IPS-18c (cell line): ENCODE data around the gene BICD2.

Experiments used
- H3K4me3 ChIP-seq: 2 replicates; pipeline ENCODE4 v1.7.0; 2013; ENCODE audit warnings: low read depth, mild to moderate bottlenecking, low read length, moderate library complexity; ENCODE audit not compliant: insufficient read depth
- H3K9me3 ChIP-seq: one replicate; pipeline ENCODE4 v1.6.1; 2013; ENCODE audit warnings: mild to moderate bottlenecking, low read length, moderate library complexity; ENCODE audit not compliant: control insufficient read depth, insufficient read depth

BICD2 gene

DNA sequence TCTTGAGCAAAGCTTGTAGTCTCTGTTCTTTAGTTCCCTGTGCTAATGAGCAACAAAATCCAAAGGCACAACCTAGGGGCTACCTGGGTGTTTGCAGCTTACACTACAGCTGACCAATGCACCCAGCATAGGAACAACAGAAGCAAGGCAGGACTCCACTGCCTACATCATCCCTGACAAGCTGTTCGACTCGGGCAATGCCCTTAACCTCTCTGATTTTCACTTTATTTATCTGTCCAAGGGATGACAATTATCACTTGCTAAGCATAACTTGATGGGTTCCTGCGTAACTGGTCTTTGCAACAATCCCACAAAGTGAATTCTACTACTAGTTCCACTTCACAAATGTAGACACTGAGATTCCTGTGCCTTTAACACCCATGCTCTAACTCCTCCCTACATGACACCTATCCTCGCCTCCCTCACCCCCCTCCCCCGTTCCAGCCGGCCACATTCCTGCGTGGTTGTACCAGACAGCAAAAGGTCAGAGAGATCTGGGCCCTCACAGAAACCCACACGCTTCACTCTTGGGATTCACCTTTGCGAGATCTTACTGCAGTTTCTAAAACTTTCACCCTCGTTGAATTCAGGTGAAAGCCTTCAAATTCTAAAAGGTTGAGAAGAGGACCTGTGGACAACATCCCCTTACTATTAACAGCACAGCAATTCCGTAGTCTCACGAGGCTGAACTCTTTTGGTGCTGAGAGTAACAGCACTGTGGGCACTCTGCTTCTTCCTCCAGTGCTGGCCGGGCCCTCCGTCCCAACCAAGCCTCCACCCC is 95.7 kb downstream of the BICD2 start:
- Histone ChIP-seq H3K4me3 (peak overlapping the region; percentile 99), H3K9me3 (no peaks in the 10 kb centered on the region)

GRCh38 chr9:92666912-92667532 is 97.6 kb downstream of the BICD2 start:
- H3K4me3 ChIP-seq = no peak overlapping the region
- no peaks in the 10 kb centered on the region for H3K9me3 ChIP-seq

DNA sequence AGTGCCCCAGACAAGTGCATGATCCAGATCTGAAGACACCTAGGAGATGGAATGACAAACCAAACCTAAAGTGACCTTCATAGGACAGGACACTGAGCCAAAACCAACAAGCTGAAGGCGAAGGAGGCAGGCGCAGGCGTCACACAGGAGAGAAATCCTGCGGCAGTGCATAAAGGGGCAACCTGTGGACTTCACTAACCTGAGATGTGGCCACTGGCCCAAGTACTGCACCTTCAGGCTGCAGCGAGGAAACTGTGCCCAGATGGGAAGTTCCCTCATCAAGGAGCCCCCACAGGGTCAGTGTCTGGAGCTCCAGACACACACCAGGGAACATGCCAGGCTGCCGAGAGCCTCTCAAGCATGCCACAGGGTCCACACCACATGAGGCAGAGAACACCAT is 98.4 kb downstream of the BICD2 start:
- no peak overlapping the region for H3K4me3 ChIP-seq
- H3K9me3 ChIP-seq = no peaks in the 10 kb centered on the region

GRCh38 chr9:92665836-92666235 is 98.8 kb downstream of the BICD2 start:
- Histone ChIP-seq H3K9me3 (no peaks in the 10 kb centered on the region), H3K4me3 (no peak overlapping the region)

- H3K9me3 ChIP-seq = no peaks in the 10 kb centered on the region
Observed at GRCh38 chr9:92664394-92665152, 100.1 kb downstream of the BICD2 start.

GRCh38 chr9:92663951-92664350 is 100.7 kb downstream of the BICD2 start:
- H3K4me3 ChIP-seq = no peak overlapping the region
- no peaks in the 10 kb centered on the region for H3K9me3 ChIP-seq

More at GRCh38 chr9:92664394-92665152, 100.1 kb downstream of the BICD2 start:
- H3K4me3 ChIP-seq = no peak overlapping the region

DNA sequence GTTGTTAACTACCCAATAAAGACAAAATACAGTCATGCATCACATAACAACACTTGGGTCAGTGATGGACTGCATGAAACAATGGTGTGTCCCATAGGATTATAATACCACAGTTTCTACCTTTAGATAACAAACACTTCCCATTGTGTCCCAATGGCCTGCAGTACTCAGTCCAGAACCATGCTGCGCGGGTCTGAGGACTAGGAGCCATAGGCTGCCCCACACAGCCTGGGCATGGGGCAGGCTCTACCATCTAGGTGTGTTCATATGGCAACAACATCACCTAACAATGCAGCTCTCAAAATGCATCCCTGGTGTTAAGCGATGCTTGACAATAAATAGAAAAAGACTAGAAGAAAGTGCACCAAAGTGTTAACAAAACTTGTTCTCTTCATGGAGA is 101.5 kb downstream of the BICD2 start:
- Histone ChIP-seq H3K9me3 (no peaks in the 10 kb centered on the region), H3K4me3 (no peak overlapping the region)

GRCh38 chr9:92661743-92662142 is 102.9 kb downstream of the BICD2 start:
- no peaks in the 10 kb centered on the region for H3K9me3 ChIP-seq
- H3K4me3 ChIP-seq = no peak overlapping the region
